ENCODE data around the gene SIRT4. TPM values are rescaled to one million over a fixed set of nuclear protein-coding genes. Genes with fewer than 3 reads are reported as not detected.

SIRT4 gene
- total and polyA plus RNA-seq, 2 of the 13 experiments (the other 11 are each of a cell fraction or from before 2014, with no cell fraction given): 3.4 to 5.8 TPM

DNA sequence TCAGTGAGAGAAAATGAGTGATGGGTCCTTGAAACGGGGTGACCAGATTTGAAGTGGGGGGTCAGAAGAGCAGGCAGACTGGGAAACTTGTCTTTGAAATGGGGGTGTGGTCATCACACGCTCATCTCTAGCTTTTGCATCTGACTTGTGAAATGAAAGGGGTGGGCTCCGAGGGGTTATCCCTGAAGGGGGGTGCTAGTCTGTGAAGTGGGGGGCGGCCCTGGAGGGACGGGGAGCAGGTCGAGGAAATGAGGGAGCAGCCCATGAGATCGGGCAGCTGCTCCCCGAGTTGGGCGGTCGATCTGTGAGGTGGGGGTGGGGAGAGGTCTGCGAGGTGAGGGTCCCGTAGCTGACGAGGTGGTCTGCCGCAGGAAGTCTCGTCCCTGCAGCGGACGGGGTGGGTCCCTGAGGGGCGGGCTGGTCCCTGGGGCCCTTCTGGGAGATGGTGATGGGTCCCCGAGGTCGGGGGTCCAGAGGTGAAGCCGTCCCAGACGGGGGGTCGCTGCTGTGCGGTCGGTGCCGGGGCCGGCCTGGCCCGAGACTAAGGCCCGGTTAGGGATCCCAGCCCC lies 37.1 kb upstream of the SIRT4 start:
- no peaks in the 10 kb centered on the region for H3K27me3 ChIP-seq (ENCODE audit: control insufficient read depth in 1 of 2, insufficient read depth in 2 of 2, low read length in 2 of 2)
- BruUV-seq (replicated peaks): no TSS peak
- H3K9me3 ChIP-seq (ENCODE audit: low read length): no peaks in the 10 kb centered on the region
- H3K4me1 ChIP-seq (ENCODE audit: insufficient read depth, low read length): peaks cover 77% of the 10 kb centered on the region
- peaks cover 3% of the 10 kb centered on the region; the same call in 1 of the 2 replicates for H4K20me1 ChIP-seq (ENCODE audit: insufficient read depth, low read length)
- no peaks in the 10 kb centered on the region; a peak in 2 of 5 replicates for H3K36me3 ChIP-seq (replicated peaks in 1 of 2; ENCODE audit: control insufficient read depth in 1 of 2, insufficient read depth in 2 of 2, low read length in 2 of 2)
- in situ Hi-C loops (cut with HindIII; ENCODE audit: extremely low pct_ligation_motif_present, low pct_unique_long_range_greater_than_20kb) (loop anchor here (5.0 to 10.0 kb wide), 2 partner anchors 33 to 50 kb away; no protein-coding TSS in a partner anchor), intact Hi-C loops (cut with micrococcal nuclease; ENCODE audit: unreplicated experiment) (loop anchor here (1.0 kb wide), 1 partner anchor 37 kb away; no protein-coding TSS in a partner anchor)
- H3K79me2 ChIP-seq (ENCODE audit: insufficient read depth, low read length): peaks cover 40% of the 10 kb centered on the region
- H3K27ac ChIP-seq (ENCODE audit: extremely low read length, insufficient read depth, low read length): peak overlapping the region; percentile 53
- 3% methylated on average over 9 of the region's 29 CpGs for WGBS (ENCODE audit: low lambda C conversion rate)
- ATAC-seq: no peak
- DNase-seq (ENCODE audit: low spot score): no peak
- FAIRE-seq: no peak
- peak overlapping the region; percentile 84 for H3K9ac ChIP-seq (ENCODE audit: insufficient read depth, low read depth, low read length)
- H3K4me2 ChIP-seq (ENCODE audit: low read depth, low read length): peak overlapping the region; percentile 85
- peak overlapping the region; percentile 76 to 97 (median 88) for H3K4me3 ChIP-seq (replicated peaks in 1 of 3; ENCODE audit: insufficient read depth in 1 of 3, low read depth in 2 of 3, low read length in 3 of 3)
- POLR2A ChIA-PET: interaction anchor here (0.7 to 13.4 kb wide), 11 partner anchors 8 to 715 kb away, joined by 3 to 265 read pairs (median 4); partner anchors contain the start of genes RNU4-1, RNU4-2, RPLP0 and SIRT4
- no peak overlapping the region for H2AFZ ChIP-seq (ENCODE audit: low read length)
- CTCF ChIA-PET (ENCODE audit: low intra/inter-chr PET ratio, low total read pairs): interaction anchor here (1.9 to 4.0 kb wide), 2 partner anchors 30 to 36 kb away, joined by 20 to 51 read pairs; no protein-coding TSS in a partner anchor
- TF ChIP-seq KAT2B (IDR thresholded peaks at IDR 0.05; ENCODE audit: borderline replicate concordance, low read depth, low read length) (no peak), GABPB1 (CRISPR knock-in tag; IDR thresholded peaks at IDR 0.05) (0 out of 2 replicates have a peak, but pooled peaks have one; percentile 3), NPAS2 (CRISPR knock-in tag; IDR thresholded peaks at IDR 0.05; ENCODE audit: borderline replicate concordance) (no peak), NFKB2 (CRISPR knock-in tag; IDR thresholded peaks at IDR 0.05; ENCODE audit: borderline replicate concordance) (0 out of 2 replicates have a peak, but pooled peaks have one; percentile 23), AGO1 (IDR thresholded peaks at IDR 0.05; ENCODE audit: low read depth, low read length, poor library complexity, severe bottlenecking) (no peak), AGO2 (optimal IDR thresholded peaks at IDR 0.05; ENCODE audit: low read depth, low read length) (peak; percentile 27), SALL2 (CRISPR knock-in tag; IDR thresholded peaks at IDR 0.05) (0 out of 2 replicates have a peak, but pooled peaks have one; percentile 6), FOXC1 (CRISPR knock-in tag; IDR thresholded peaks at IDR 0.05; ENCODE audit: borderline replicate concordance) (peak; percentile 42; the same call in 1 of the 2 replicates), AHR (CRISPR knock-in tag; IDR thresholded peaks at IDR 0.05) (peak; percentile 36; the same call in 1 of the 2 replicates), DR1 (CRISPR knock-in tag; IDR thresholded peaks at IDR 0.05) (no peak), CBFB (CRISPR knock-in tag; IDR thresholded peaks at IDR 0.05) (0 out of 2 replicates have a peak, but pooled peaks have one; percentile 6), ZNF781 (CRISPR knock-in tag; IDR thresholded peaks at IDR 0.05; ENCODE audit: borderline replicate concordance, not compliant biosample characterization) (no peak)
- TF ChIP-seq, protein P1, sequence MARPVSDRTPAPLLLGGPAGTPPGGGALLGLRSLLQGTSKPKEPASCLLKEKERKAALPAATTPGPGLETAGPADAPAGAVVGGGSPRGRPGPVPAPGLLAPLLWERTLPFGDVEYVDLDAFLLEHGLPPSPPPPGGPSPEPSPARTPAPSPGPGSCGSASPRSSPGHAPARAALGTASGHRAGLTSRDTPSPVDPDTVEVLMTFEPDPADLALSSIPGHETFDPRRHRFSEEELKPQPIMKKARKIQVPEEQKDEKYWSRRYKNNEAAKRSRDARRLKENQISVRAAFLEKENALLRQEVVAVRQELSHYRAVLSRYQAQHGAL (CRISPR knock-in tag; IDR thresholded peaks at IDR 0.05; ENCODE audit: not compliant biosample characterization): no peak
- TF ChIP-seq, protein P2, sequence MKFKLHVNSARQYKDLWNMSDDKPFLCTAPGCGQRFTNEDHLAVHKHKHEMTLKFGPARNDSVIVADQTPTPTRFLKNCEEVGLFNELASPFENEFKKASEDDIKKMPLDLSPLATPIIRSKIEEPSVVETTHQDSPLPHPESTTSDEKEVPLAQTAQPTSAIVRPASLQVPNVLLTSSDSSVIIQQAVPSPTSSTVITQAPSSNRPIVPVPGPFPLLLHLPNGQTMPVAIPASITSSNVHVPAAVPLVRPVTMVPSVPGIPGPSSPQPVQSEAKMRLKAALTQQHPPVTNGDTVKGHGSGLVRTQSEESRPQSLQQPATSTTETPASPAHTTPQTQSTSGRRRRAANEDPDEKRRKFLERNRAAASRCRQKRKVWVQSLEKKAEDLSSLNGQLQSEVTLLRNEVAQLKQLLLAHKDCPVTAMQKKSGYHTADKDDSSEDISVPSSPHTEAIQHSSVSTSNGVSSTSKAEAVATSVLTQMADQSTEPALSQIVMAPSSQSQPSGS (CRISPR knock-in tag; IDR thresholded peaks at IDR 0.05): no peak
- TF ChIP-seq, protein P3, sequence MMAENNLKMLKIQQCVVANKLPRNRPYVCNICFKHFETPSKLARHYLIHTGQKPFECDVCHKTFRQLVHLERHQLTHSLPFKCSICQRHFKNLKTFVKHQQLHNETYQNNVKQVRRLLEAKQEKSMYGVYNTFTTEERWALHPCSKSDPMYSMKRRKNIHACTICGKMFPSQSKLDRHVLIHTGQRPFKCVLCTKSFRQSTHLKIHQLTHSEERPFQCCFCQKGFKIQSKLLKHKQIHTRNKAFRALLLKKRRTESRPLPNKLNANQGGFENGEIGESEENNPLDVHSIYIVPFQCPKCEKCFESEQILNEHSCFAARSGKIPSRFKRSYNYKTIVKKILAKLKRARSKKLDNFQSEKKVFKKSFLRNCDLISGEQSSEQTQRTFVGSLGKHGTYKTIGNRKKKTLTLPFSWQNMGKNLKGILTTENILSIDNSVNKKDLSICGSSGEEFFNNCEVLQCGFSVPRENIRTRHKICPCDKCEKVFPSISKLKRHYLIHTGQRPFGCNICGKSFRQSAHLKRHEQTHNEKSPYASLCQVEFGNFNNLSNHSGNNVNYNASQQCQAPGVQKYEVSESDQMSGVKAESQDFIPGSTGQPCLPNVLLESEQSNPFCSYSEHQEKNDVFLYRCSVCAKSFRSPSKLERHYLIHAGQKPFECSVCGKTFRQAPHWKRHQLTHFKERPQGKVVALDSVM (CRISPR knock-in tag; IDR thresholded peaks at IDR 0.05): 0 out of 2 replicates have a peak, but pooled peaks have one; percentile 11
- TF ChIP-seq, protein P4, sequence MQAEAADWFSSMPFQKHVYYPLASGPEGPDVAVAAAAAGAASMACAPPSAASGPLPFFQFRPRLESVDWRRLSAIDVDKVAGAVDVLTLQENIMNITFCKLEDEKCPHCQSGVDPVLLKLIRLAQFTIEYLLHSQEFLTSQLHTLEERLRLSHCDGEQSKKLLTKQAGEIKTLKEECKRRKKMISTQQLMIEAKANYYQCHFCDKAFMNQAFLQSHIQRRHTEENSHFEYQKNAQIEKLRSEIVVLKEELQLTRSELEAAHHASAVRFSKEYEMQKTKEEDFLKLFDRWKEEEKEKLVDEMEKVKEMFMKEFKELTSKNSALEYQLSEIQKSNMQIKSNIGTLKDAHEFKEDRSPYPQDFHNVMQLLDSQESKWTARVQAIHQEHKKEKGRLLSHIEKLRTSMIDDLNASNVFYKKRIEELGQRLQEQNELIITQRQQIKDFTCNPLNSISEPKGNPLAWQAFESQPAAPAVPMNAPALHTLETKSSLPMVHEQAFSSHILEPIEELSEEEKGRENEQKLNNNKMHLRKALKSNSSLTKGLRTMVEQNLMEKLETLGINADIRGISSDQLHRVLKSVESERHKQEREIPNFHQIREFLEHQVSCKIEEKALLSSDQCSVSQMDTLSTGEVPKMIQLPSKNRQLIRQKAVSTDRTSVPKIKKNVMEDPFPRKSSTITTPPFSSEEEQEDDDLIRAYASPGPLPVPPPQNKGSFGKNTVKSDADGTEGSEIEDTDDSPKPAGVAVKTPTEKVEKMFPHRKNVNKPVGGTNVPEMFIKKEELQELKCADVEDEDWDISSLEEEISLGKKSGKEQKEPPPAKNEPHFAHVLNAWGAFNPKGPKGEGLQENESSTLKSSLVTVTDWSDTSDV (CRISPR knock-in tag; IDR thresholded peaks at IDR 0.05): 0 out of 2 replicates have a peak, but pooled peaks have one; percentile 57

All from HepG2 (cell line).